Suprapubic skin (tissue), 4 donors: Measurements from ENCODE around the gene MEIS1.

Experiments
- CTCF ChIP-seq, 2 donors: fragments of 200-600 bp in 1 of 2; fragments of 450-650 bp in 1 of 2; sonication (generic) in 1 of 2; IDR thresholded peaks; one replicate each; pipeline ENCODE4 v1.5.1; 2016 to 2019; ENCODE audit warnings: antibody characterized with exemption in 2 of 2, mild to moderate bottlenecking in 1 of 2, moderate library complexity in 1 of 2
- POLR2A ChIP-seq, 2 donors: fragments of 450-650 bp; IDR thresholded peaks; one replicate each; pipeline ENCODE4 v1.6.1; 2017; ENCODE audit warnings: antibody characterized with exemption in 2 of 2, mild to moderate bottlenecking in 2 of 2, moderate library complexity in 2 of 2
- POLR2AphosphoS5 ChIP-seq, 3 donors: sonication (generic); formaldehyde crosslinking; IDR thresholded peaks; one replicate each; pipeline ENCODE4 v1.6.1; 2017; ENCODE audit warnings: antibody characterized with exemption in 3 of 3

- TF ChIP-seq POLR2A (IDR thresholded peaks at IDR 0.05) (no peak), CTCF (IDR thresholded peaks at IDR 0.05) (no peak), POLR2AphosphoS5 (IDR thresholded peaks at IDR 0.05) (no peak)
Measured at GRCh38 chr2:66431846-66432587, 2.9 kb upstream of the MEIS1 start.
